IMR-90 (cell line): ENCODE results near the gene SLC1A1. TPM values are rescaled to one million over a fixed set of nuclear protein-coding genes. Genes with fewer than 3 reads are reported as not detected.

Source experiments
- ATAC-seq: fragments of 200-7000 bp; cut with Tn5 transposase; 2 replicates; pipeline ENCODE4 v1.9.1; 2020; ENCODE audit warnings: low read depth, mild to moderate bottlenecking, moderate library complexity
- BruUV-seq: library from RNA; stranded (reverse); fragments of 400-500 nt; replicated peaks from 2 replicates; lab custom pipeline; 2021; lab: Mats Ljungman, UMichigan
- CTCF ChIA-PET: fragments of 300-600 bp; formaldehyde crosslinking; extraction: SDS; loops from one replicate; lab custom pipeline; 2021; ENCODE audit warnings: antibody characterized with exemption; lab: Yijun Ruan, JAX
- POLR2A ChIA-PET: fragments of 300-600 bp; sonication (Branson Sonifier 250); formaldehyde crosslinking; loops from one replicate; lab custom pipeline; 2022; ENCODE audit warnings: antibody characterized with exemption; ENCODE audit not compliant: unreplicated experiment; lab: Charles Lee
- DNase-seq: peaks from one replicate; pipeline ENCODE4 v3.0.0; 2013
- H2AFZ ChIP-seq: replicated peaks from 2 replicates; pipeline ENCODE3; 2013; ENCODE audit warnings: low read length, mild to moderate bottlenecking; ENCODE audit not compliant: poor library complexity
- H2AK5ac ChIP-seq: 2 replicates; pipeline ENCODE4 v1.6.1; 2013; ENCODE audit warnings: low read depth, low read length, inconsistent platforms
- H2AK9ac ChIP-seq: replicated peaks from 2 replicates; pipeline ENCODE3; 2013; ENCODE audit warnings: mild to moderate bottlenecking, low read depth, low read length, moderate library complexity; ENCODE audit not compliant: poor library complexity
- H2BK120ac ChIP-seq: 2 replicates; pipeline ENCODE4 v1.6.1; 2013; ENCODE audit warnings: low read depth, low read length, inconsistent platforms
- H2BK15ac ChIP-seq: 3 replicates; pipeline ENCODE4 v1.6.1; 2013; ENCODE audit warnings: low read depth, low read length, inconsistent platforms
- H2BK20ac ChIP-seq: 2 replicates; pipeline ENCODE4 v1.6.1; 2013; ENCODE audit warnings: low read depth, mild to moderate bottlenecking, inconsistent platforms, low read length, moderate library complexity
- H2BK5ac ChIP-seq: 2 replicates; pipeline ENCODE4 v1.6.1; 2013; ENCODE audit warnings: mild to moderate bottlenecking, low read depth, low read length, inconsistent platforms; ENCODE audit not compliant: poor library complexity, severe bottlenecking
- H3K14ac ChIP-seq: replicated peaks from 2 replicates; pipeline ENCODE4 v1.6.1; 2013; ENCODE audit warnings: low read depth, low read length, inconsistent platforms
- H3K18ac ChIP-seq: 2 replicates; pipeline ENCODE4 v1.6.1; 2013; ENCODE audit warnings: low read depth, low read length, control low read depth
- H3K23ac ChIP-seq: 2 replicates; pipeline ENCODE4 v1.6.1; 2013; ENCODE audit warnings: low read depth, low read length, inconsistent platforms
- H3K27ac ChIP-seq: 2 replicates; pipeline ENCODE4 v1.5.1; 2013; ENCODE audit warnings: mild to moderate bottlenecking, control low read depth, low read length; ENCODE audit not compliant: insufficient read depth
- H3K27me3 ChIP-seq: 2 replicates; pipeline ENCODE4 v1.6.1; 2013; ENCODE audit warnings: low read length; ENCODE audit not compliant: control insufficient read depth, insufficient read depth
- H3K36me3 ChIP-seq: 2 replicates; pipeline ENCODE4 v1.6.1; 2013; ENCODE audit warnings: low read length, mixed read lengths; ENCODE audit not compliant: control insufficient read depth, insufficient read depth
- H3K4ac ChIP-seq: 2 replicates; pipeline ENCODE4 v1.6.1; 2013; ENCODE audit warnings: low read depth, low read length, inconsistent platforms
- H3K4me1 ChIP-seq: 2 replicates; pipeline ENCODE4 v1.6.1; 2013; ENCODE audit warnings: low read length, mixed read lengths; ENCODE audit not compliant: control insufficient read depth, insufficient read depth
- H3K4me2 ChIP-seq: 2 replicates; pipeline ENCODE4 v1.6.1; 2013; ENCODE audit warnings: low read depth, mild to moderate bottlenecking, control low read depth, low read length, moderate library complexity
- H3K4me3 ChIP-seq: 2 replicates; pipeline ENCODE4 v1.5.1; 2013; ENCODE audit warnings: low read depth, mild to moderate bottlenecking, control low read depth, low read length, moderate library complexity; ENCODE audit not compliant: insufficient read depth
- H3K56ac ChIP-seq: 2 replicates; pipeline ENCODE4 v1.6.1; 2013; ENCODE audit warnings: low read length, inconsistent platforms; ENCODE audit not compliant: insufficient read depth; ENCODE audit errors: extremely low read depth
- H3K79me1 ChIP-seq, 2 experiments: 2 replicates each; pipeline ENCODE4 v1.6.1; 2013; ENCODE audit warnings: low read length in 2 of 2, inconsistent platforms in 1 of 2, low read depth in 1 of 2
- H3K9ac ChIP-seq: 2 replicates; pipeline ENCODE4 v1.6.1; 2013; ENCODE audit warnings: low read depth, low read length, control low read depth
- H3K9me1 ChIP-seq: 2 replicates; pipeline ENCODE4 v1.6.1; 2013; ENCODE audit warnings: low read length, inconsistent platforms; ENCODE audit not compliant: insufficient read depth
- H3K9me3 ChIP-seq: 2 replicates; pipeline ENCODE4 v1.6.1; 2013; ENCODE audit warnings: low read length; ENCODE audit not compliant: control insufficient read depth, insufficient read depth
- H4K20me1 ChIP-seq: 2 replicates; pipeline ENCODE4 v1.6.1; 2013; ENCODE audit warnings: low read length, inconsistent platforms; ENCODE audit not compliant: insufficient read depth
- H4K5ac ChIP-seq: 2 replicates; pipeline ENCODE4 v1.6.1; 2013; ENCODE audit warnings: mild to moderate bottlenecking, low read depth, low read length, control low read depth
- H4K8ac ChIP-seq, 2 experiments: 2 replicates each; pipeline ENCODE4 v1.6.1; 2013; ENCODE audit warnings: low read depth in 2 of 2, low read length in 2 of 2, control low read depth in 1 of 2, inconsistent platforms in 1 of 2
- H4K91ac ChIP-seq: 2 replicates; pipeline ENCODE4 v1.6.1; 2013; ENCODE audit warnings: low read depth, low read length, inconsistent platforms; ENCODE audit not compliant: insufficient read depth
- BHLHE40 ChIP-seq: fragments of 150-350 bp; IDR thresholded peaks from 2 replicates; pipeline ENCODE4 v1.6.1; 2016; ENCODE audit warnings: mild to moderate bottlenecking, low read depth, low read length
- MAFK ChIP-seq: IDR thresholded peaks from 2 replicates; pipeline ENCODE4 v1.6.1; 2012; ENCODE audit warnings: low read depth, low read length, improper control_type of control experiment
- NFE2L2 ChIP-seq: fragments of 150-350 bp; IDR thresholded peaks from 2 replicates; pipeline ENCODE4 v1.6.1; 2016; ENCODE audit warnings: low read depth, mild to moderate bottlenecking, low read length
- SMC3 ChIP-seq: fragments of 150-350 bp; IDR thresholded peaks from 2 replicates; pipeline ENCODE4 v1.6.1; 2016; ENCODE audit warnings: low read depth, mild to moderate bottlenecking, antibody characterized with exemption, low read length, moderate library complexity
- WGBS, 2 experiments: methylation state at CpG; one replicate each; pipeline versions ENCODE4 v1.1.5 to v1.1.7; 2013; ENCODE audit warnings: missing lambda C conversion rate in 2 of 2; ENCODE audit not compliant: insufficient read length in 1 of 2; ENCODE audit errors: extremely low coverage in 2 of 2; 5-methylcytosine and 5-hydroxymethylcytosine counted together
- dilution Hi-C: fragments of 300-500 bp; cut with HindIII; formaldehyde crosslinking; loops from one replicate; pipeline ENCODE4 v1.14.3; 2018; ENCODE audit warnings: low sequenced_read_pairs; ENCODE audit not compliant: unreplicated experiment
- in situ Hi-C: fragments of 300-500 bp; cut with MboI; formaldehyde crosslinking; loops from 3 replicates; pipeline ENCODE4 v1.14.3; 2019; ENCODE audit warnings: low sequenced_read_pairs, inconsistent platforms, mixed read lengths
- intact Hi-C: fragments of 100-400 bp; cut with micrococcal nuclease; formaldehyde crosslinking; loops from 2 replicates; pipeline ENCODE4 v1.10.0; 2022
- polyA plus RNA-seq, 3 experiments: library from polyadenylated mRNA; depleted of rRNA; stranded (reverse); fragments of >200 nt; gene quantifications; 2 replicates each; pipeline ENCODE4 v1.2.3, GENCODE V29; 2012; ENCODE audit warnings: low replicate concordance in 1 of 3
- total RNA-seq: library from RNA; depleted of rRNA; stranded (reverse); fragments of >200 nt; gene quantifications from 2 replicates; pipeline ENCODE4 v1.2.3, GENCODE V29; 2012
- TF ChIP-seq, protein P1 (sequence below): fragments of 150-350 bp; IDR thresholded peaks from 2 replicates; pipeline ENCODE4 v1.6.1; 2016; ENCODE audit warnings: low read depth, mild to moderate bottlenecking, low read length, moderate library complexity, borderline replicate concordance

SLC1A1 gene
- total and polyA plus RNA-seq, 2 of the 4 experiments (the other 2 are of a cell fraction) = 2.2 to 4.1 TPM

- Histone ChIP-seq H3K4me1 (no peaks in the 10 kb centered on the region; the same call in 1 of the 2 replicates), H2AK5ac (no peak overlapping the region), H3K4me3 (no peak overlapping the region), H2BK20ac (no peak overlapping the region), H3K27ac (no peak overlapping the region), H4K91ac (no peak overlapping the region), H3K79me1 (no peaks in the 10 kb centered on the region), H4K5ac (no peak overlapping the region), H3K9me3 (no peaks in the 10 kb centered on the region), H2BK120ac (no peak overlapping the region), H2AK9ac (no peak overlapping the region), H3K27me3 (no peaks in the 10 kb centered on the region), H3K4ac (no peak overlapping the region), H2BK15ac (no peak overlapping the region), H3K9me1 (no peaks in the 10 kb centered on the region), H4K8ac (no peak overlapping the region), H3K56ac (no peak overlapping the region), H3K9ac (no peak overlapping the region), H2AFZ (no peak overlapping the region), H3K23ac (no peak overlapping the region), H3K18ac (no peak overlapping the region), H3K4me2 (no peak overlapping the region), H3K36me3 (no peaks in the 10 kb centered on the region), H2BK5ac (no peak overlapping the region), H3K14ac (no peak overlapping the region), H4K20me1 (no peaks in the 10 kb centered on the region)
- in situ Hi-C loops = no loop called here
- ChIA-PET CTCF (no interaction called here), POLR2A (no interaction called here)
- intact Hi-C loops = no loop called here
- no CpG with 5 or more reads among the region's 2 CpGs for WGBS, 2 experiments
- BruUV-seq = no TSS peak
- DNase-seq (no peak), ATAC-seq (no peak)
- dilution Hi-C loops = no loop called here
- TF ChIP-seq SMC3 (no peak), BHLHE40 (no peak), NFE2L2 (no peak), MAFK (no peak)
- TF ChIP-seq, protein P1, sequence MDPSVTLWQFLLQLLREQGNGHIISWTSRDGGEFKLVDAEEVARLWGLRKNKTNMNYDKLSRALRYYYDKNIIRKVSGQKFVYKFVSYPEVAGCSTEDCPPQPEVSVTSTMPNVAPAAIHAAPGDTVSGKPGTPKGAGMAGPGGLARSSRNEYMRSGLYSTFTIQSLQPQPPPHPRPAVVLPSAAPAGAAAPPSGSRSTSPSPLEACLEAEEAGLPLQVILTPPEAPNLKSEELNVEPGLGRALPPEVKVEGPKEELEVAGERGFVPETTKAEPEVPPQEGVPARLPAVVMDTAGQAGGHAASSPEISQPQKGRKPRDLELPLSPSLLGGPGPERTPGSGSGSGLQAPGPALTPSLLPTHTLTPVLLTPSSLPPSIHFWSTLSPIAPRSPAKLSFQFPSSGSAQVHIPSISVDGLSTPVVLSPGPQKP = no peak
Observed at GRCh38 chr9:4618700-4619099, 128.4 kb downstream of the SLC1A1 start.
